Measurements from ENCODE around the gene ITIH1.
"Not testable (repeated sequence)": the region's sequence is repeated elsewhere in the genome, so short reads cannot be mapped to it uniquely, and the experiment has no call there.

ITIH1 gene

GRCh38 chr3:52774066-52774713 is 3.2 kb upstream of the ITIH1 start:
- no peak for DNase-seq (ENCODE audit: low spot score)

GRCh38 chr3:52774901-52775864 is 2.2 kb upstream of the ITIH1 start:
- DNase-seq (ENCODE audit: low spot score): no peak

GRCh38 chr3:52775877-52776276 is 1.5 kb upstream of the ITIH1 start:
- no peak for DNase-seq (ENCODE audit: low spot score)

GRCh38 chr3:52776486-52776885 is 913 bp upstream of the ITIH1 start:
- not testable (repeated sequence) for DNase-seq (ENCODE audit: low spot score)

- no peak for DNase-seq (ENCODE audit: low spot score)
These were observed 783 bp downstream of the ITIH1 start for GRCh38 chr3:52777959-52778805.

- no peak for DNase-seq (ENCODE audit: low spot score)
These were observed 1.8 kb downstream of the ITIH1 start for GRCh38 chr3:52779011-52779836.

GRCh38 chr3:52779837-52780585 is 2.6 kb downstream of the ITIH1 start:
- DNase-seq (ENCODE audit: low spot score): no peak

GRCh38 chr3:52781741-52782140 is 4.3 kb downstream of the ITIH1 start:
- DNase-seq (ENCODE audit: low spot score): no peak

- DNase-seq (ENCODE audit: low spot score): no peak
These were observed 5.2 kb downstream of the ITIH1 start for GRCh38 chr3:52782412-52783210.

- DNase-seq (ENCODE audit: low spot score): no peak
These were observed 5.8 kb downstream of the ITIH1 start for GRCh38 chr3:52783211-52783555.

- DNase-seq (ENCODE audit: low spot score): no peak
These were observed 6.7 kb downstream of the ITIH1 start for GRCh38 chr3:52784021-52784621.

GRCh38 chr3:52784931-52785590 is 7.7 kb downstream of the ITIH1 start:
- no peak for DNase-seq (ENCODE audit: low spot score)

- DNase-seq (ENCODE audit: low spot score): no peak
These were observed 9.2 kb downstream of the ITIH1 start for GRCh38 chr3:52786330-52787215.

- no peak for DNase-seq (ENCODE audit: low spot score)
These were observed 9.8 kb downstream of the ITIH1 start for GRCh38 chr3:52787246-52787645.

- no peak for DNase-seq (ENCODE audit: low spot score)
These were observed 10.6 kb downstream of the ITIH1 start for GRCh38 chr3:52787672-52788625.

- no peak for DNase-seq (ENCODE audit: low spot score)
These were observed 11.7 kb downstream of the ITIH1 start for GRCh38 chr3:52788890-52789745.
